Kidney (tissue), 14 donors: ENCODE data around the gene CCNG1. TPM values are rescaled to one million over a fixed set of nuclear protein-coding genes. Genes with fewer than 3 reads are reported as not detected.

Source experiments
- DNase-seq, 5 donors: peaks; one replicate each; pipeline ENCODE4 v3.0.0-alpha.2; 2013 to 2020
- FAIRE-seq: peaks from 2 replicates; lab custom pipeline; 2012; peaks lifted over from hg19 to GRCh38; lab: Jason Lieb, UNC
- H3K27ac ChIP-seq, 2 donors: one replicate each; pipeline ENCODE4 v1.7.0; 2013; ENCODE audit warnings: low read depth in 2 of 2, low read length in 2 of 2, inconsistent platforms in 1 of 2
- H3K27me3 ChIP-seq: one replicate; pipeline ENCODE4 v1.7.1; 2013; ENCODE audit warnings: low read length, inconsistent platforms; ENCODE audit not compliant: control insufficient read depth, insufficient read depth
- H3K36me3 ChIP-seq, 3 donors: one replicate each; pipeline versions ENCODE4 v1.7.0 to v1.7.1; 2013; ENCODE audit warnings: low read length in 3 of 3, control low read depth in 1 of 3, inconsistent platforms in 1 of 3; ENCODE audit not compliant: insufficient read depth in 3 of 3, control insufficient read depth in 2 of 3
- H3K4me1 ChIP-seq, 3 donors: one replicate each; pipeline versions ENCODE4 v1.7.0 to v1.7.1; 2013; ENCODE audit warnings: low read length in 3 of 3, inconsistent platforms in 1 of 3, low read depth in 1 of 3; ENCODE audit not compliant: control insufficient read depth in 2 of 3, insufficient read depth in 2 of 3
- H3K4me3 ChIP-seq, 3 donors: one replicate each; pipeline versions ENCODE4 v1.7.0 to v1.8.1; 2013; ENCODE audit warnings: low read length in 3 of 3, control low read depth in 1 of 3, inconsistent platforms in 1 of 3
- H3K9ac ChIP-seq, 3 donors: one replicate each; pipeline versions ENCODE4 v1.7.0 to v1.7.1; 2013; ENCODE audit warnings: low read length in 3 of 3, control low read depth in 1 of 3, inconsistent platforms in 1 of 3
- H3K9me3 ChIP-seq, 3 donors: one replicate each; pipeline versions ENCODE4 v1.7.0 to v1.7.1; 2013; ENCODE audit warnings: low read length in 3 of 3, control low read depth in 1 of 3, inconsistent platforms in 1 of 3; ENCODE audit not compliant: control insufficient read depth in 2 of 3, insufficient read depth in 1 of 3
- intact Hi-C: fragments of 100-400 bp; cut with DNase I; formaldehyde crosslinking; loops from one replicate; pipeline ENCODE4 v1.11.1; 2022
- polyA plus RNA-seq: library from polyadenylated mRNA; stranded (reverse); fragments of 350-450 nt; fragmentation: Illumina TruSeq; extraction: RNeasy Lipid Tissue Mini Kit (QIAGEN cat#74804); gene quantifications from one replicate; pipeline ENCODE4 v1.2.3, GENCODE V29; 2014; ENCODE audit warnings: low read depth, low replicate concordance; ENCODE audit not compliant: insufficient read depth
- total RNA-seq: library from RNA; stranded (reverse); fragmentation: NEBNext Ultra II Directional; extraction: Animal tissue kit (Norgen Biotek cat#: 25700); gene quantifications from one replicate; pipeline ENCODE4 v1.2.1, GENCODE V29; 2021
- TF ChIP-seq, protein P1 (sequence below): IDR thresholded peaks from 3 replicates; pipeline ENCODE4 v1.5.1; 2012; ENCODE audit warnings: mild to moderate bottlenecking, moderate library complexity, borderline replicate concordance; ENCODE audit not compliant: insufficient read depth; ENCODE audit errors: extremely low read depth
- donor health status: control.
- donor health status: control.
- donor health status: control.
- donor health status: control.
- donor health status: control.
- donor health status: DM: yes; HTN: yes; CAD: no.
- donor health status: Normal renal cell carcinoma (clear cell type).

CCNG1 gene
- total and polyA plus RNA-seq, 2 donors from 2014 or later = 127 to 132 TPM

DNA sequence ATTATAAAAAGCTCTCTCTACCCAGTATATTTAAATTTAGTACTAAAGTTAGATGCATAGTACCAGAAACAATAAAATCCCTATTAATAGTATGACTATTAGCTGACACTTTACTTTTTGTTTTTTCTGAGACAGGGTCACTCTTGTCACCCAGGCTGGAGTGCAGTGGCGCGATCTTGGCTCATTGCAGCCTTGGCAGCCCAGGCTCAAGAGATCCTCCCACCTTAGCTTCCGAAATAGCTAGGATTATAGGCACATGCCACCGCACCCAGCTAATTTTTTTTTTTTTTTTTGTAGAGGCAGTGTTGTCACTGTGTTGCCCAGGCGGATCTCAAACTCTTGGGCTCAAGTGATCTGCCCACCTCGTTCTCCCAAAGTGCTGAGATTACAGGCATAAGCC is 8.0 kb downstream of the CCNG1 start:
- FAIRE-seq (no peak), DNase-seq (no peak)
- no peaks in the 10 kb centered on the region for H3K9me3 ChIP-seq
- peaks cover 0 to 5% (median 0%) of the 10 kb centered on the region in 3 donors for H3K4me1 ChIP-seq
- H3K36me3 ChIP-seq = peaks cover 19 to 68% (median 22%) of the 10 kb centered on the region in 3 donors
- TF ChIP-seq, protein P1, sequence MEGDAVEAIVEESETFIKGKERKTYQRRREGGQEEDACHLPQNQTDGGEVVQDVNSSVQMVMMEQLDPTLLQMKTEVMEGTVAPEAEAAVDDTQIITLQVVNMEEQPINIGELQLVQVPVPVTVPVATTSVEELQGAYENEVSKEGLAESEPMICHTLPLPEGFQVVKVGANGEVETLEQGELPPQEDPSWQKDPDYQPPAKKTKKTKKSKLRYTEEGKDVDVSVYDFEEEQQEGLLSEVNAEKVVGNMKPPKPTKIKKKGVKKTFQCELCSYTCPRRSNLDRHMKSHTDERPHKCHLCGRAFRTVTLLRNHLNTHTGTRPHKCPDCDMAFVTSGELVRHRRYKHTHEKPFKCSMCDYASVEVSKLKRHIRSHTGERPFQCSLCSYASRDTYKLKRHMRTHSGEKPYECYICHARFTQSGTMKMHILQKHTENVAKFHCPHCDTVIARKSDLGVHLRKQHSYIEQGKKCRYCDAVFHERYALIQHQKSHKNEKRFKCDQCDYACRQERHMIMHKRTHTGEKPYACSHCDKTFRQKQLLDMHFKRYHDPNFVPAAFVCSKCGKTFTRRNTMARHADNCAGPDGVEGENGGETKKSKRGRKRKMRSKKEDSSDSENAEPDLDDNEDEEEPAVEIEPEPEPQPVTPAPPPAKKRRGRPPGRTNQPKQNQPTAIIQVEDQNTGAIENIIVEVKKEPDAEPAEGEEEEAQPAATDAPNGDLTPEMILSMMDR = no peak
- intact Hi-C loops = no loop called here
- H3K9ac ChIP-seq = no peak overlapping the region
- H3K27me3 ChIP-seq = no peaks in the 10 kb centered on the region
- no peak overlapping the region for H3K27ac ChIP-seq
- H3K4me3 ChIP-seq = no peak overlapping the region

DNA sequence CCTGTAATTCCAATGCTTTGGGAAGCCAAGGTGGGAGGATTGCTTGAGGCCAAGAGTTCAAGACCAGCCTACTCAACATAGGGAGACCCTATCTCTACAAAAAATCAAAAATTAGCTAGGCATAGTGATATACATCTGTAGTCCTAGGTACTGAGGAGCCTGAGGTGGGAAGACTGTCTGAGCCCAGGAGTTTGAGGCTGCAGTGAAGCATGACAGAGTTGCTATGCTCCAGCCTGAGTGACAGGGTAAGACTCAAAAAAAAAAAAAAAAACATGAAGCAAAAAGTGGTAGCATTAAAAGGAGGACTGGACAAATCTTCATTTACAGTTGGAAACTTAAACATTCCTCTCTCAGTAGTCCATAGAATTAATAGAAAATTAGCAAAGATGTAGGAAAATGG is 9.8 kb downstream of the CCNG1 start:
- DNase-seq = no peak
- intact Hi-C loops = no loop called here
- TF ChIP-seq, protein P1 = no peak
- Histone ChIP-seq H3K4me1 (no peaks in the 10 kb centered on the region), H3K9ac (no peak overlapping the region), H3K36me3 (peaks cover 15 to 52% (median 18%) of the 10 kb centered on the region in 3 donors), H3K9me3 (no peaks in the 10 kb centered on the region), H3K27me3 (no peaks in the 10 kb centered on the region), H3K4me3 (no peak overlapping the region), H3K27ac (no peak overlapping the region)
- FAIRE-seq = no peak

DNA sequence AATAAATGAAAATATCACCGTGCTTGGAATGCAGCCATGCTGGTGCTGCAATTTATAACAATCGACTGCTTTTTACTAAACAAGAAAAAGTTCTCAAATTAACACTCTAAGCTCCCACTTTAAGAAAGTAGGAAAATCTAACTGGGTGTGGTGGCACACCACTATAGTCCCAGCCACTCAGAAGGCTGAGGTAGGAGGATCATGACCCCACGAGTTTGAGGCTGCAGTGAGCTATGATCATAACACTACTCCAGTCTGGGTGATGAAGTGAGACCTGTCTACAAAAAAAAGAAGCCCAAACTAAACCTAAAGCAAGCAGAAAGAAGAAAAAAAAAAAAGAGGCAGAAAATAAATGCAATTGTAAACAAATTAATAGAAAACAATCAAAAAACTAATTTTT is 10.5 kb downstream of the CCNG1 start:
- TF ChIP-seq, protein P1 = no peak
- Histone ChIP-seq H3K4me1 (no peaks in the 10 kb centered on the region), H3K36me3 (peaks cover 11 to 49% (median 13%) of the 10 kb centered on the region in 3 donors), H3K9ac (no peak overlapping the region), H3K4me3 (no peak overlapping the region), H3K27me3 (no peaks in the 10 kb centered on the region), H3K9me3 (no peaks in the 10 kb centered on the region), H3K27ac (no peak overlapping the region)
- FAIRE-seq (no peak), DNase-seq (no peak)
- intact Hi-C loops = no loop called here

DNA sequence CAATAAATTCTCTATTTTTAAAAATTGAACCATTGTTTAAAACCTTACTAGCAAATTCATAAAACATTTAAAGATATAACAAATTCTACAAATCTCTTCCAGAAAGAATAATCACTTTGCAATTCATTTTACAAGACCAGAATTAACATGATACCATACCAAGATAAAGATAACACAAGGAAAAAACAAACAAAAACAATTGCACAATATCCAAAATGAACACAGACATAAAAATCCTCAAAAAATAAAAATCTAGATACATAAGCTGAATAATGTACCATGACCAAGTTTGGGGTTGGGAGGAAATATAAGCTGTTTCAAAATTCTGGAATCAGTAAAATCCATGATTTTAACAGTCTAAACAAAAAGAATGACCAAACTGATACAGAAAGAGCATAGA is 11.1 kb downstream of the CCNG1 start:
- Histone ChIP-seq H3K4me3 (no peak overlapping the region), H3K27ac (no peak overlapping the region), H3K4me1 (no peaks in the 10 kb centered on the region), H3K36me3 (peaks cover 11 to 46% (median 13%) of the 10 kb centered on the region in 3 donors), H3K9me3 (no peaks in the 10 kb centered on the region), H3K27me3 (no peaks in the 10 kb centered on the region), H3K9ac (no peak overlapping the region)
- intact Hi-C loops = no loop called here
- FAIRE-seq (peak; percentile 19), DNase-seq (no peak)
- TF ChIP-seq, protein P1 = no peak
